ENCODE results near the gene C22orf23.

The C22orf23 gene

DNA sequence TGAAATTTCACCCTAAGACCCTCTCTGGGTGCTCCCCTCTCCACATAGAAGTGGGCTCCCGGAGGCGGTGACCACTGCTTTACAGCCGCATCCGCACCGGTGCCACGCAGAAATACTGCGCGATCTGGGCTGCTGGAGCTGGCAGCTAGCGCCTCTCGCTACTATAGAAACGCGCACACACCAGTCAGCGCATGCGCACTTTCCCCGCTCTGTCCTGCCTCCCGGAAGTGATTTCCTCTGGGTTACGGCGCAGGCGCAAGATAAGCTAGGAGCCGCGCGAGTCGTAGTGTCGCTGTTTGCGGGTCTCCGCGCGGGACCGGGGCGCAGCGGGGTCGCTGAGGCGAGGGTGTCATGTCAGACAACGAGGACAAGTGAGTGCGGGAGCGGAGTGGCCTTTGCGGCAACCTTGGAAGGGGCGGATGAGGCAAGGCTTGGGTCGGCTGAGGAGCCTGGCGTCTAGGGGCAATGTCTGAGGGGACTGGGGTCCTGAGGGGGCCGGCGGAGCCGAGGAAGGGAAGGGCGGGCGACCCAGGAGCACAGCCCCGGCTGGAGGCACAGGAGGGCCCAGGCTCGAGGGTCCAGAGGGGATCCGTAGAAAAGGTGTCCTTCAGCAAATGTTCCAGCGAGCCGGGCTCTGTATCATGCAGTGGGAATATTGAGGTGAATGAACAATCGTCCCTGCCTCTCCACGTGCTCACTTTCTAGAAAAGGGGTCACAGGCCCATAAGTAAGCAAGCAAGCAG is at the start of gene C22orf23, which contains the start of gene POLR2F:
Gene C22orf23, minus strand, starts transcription at position 165 of the 743 bp plus-strand sequence. CDS start 452 bp downstream, outside the sequence.
Gene POLR2F, plus strand, starts transcription at position 263 of the 743 bp plus-strand sequence. Its CDS starts 89 bp downstream, at position 352.
- TF ChIP-seq, protein P1, sequence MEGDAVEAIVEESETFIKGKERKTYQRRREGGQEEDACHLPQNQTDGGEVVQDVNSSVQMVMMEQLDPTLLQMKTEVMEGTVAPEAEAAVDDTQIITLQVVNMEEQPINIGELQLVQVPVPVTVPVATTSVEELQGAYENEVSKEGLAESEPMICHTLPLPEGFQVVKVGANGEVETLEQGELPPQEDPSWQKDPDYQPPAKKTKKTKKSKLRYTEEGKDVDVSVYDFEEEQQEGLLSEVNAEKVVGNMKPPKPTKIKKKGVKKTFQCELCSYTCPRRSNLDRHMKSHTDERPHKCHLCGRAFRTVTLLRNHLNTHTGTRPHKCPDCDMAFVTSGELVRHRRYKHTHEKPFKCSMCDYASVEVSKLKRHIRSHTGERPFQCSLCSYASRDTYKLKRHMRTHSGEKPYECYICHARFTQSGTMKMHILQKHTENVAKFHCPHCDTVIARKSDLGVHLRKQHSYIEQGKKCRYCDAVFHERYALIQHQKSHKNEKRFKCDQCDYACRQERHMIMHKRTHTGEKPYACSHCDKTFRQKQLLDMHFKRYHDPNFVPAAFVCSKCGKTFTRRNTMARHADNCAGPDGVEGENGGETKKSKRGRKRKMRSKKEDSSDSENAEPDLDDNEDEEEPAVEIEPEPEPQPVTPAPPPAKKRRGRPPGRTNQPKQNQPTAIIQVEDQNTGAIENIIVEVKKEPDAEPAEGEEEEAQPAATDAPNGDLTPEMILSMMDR (conservative IDR thresholded peaks at IDR 0.05; ENCODE audit: control insufficient read depth, insufficient read depth, low read depth, low read length) = no peak
- H3K4me3 ChIP-seq (ENCODE audit: control insufficient read depth, low read depth, low read length) = peak within 1 kb of the TSS; percentile 97
- peak; percentile 92 for DNase-seq (ENCODE audit: low read depth)

GRCh38 chr22:37999640-38000272 is 46.4 kb upstream of the C22orf23 start:
- DNase-seq (ENCODE audit: low read depth) = peak; percentile 57
- TF ChIP-seq, protein P1 (conservative IDR thresholded peaks at IDR 0.05; ENCODE audit: control insufficient read depth, insufficient read depth, low read depth, low read length) = no peak
- H3K4me3 ChIP-seq (ENCODE audit: control insufficient read depth, low read depth, low read length) = no peak overlapping the region

GRCh38 chr22:37999236-37999635 is 45.8 kb upstream of the C22orf23 start:
- TF ChIP-seq, protein P1 (conservative IDR thresholded peaks at IDR 0.05; ENCODE audit: control insufficient read depth, insufficient read depth, low read depth, low read length) = no peak
- DNase-seq (ENCODE audit: low read depth) = no peak
- no peak overlapping the region for H3K4me3 ChIP-seq (ENCODE audit: control insufficient read depth, low read depth, low read length)

DNA sequence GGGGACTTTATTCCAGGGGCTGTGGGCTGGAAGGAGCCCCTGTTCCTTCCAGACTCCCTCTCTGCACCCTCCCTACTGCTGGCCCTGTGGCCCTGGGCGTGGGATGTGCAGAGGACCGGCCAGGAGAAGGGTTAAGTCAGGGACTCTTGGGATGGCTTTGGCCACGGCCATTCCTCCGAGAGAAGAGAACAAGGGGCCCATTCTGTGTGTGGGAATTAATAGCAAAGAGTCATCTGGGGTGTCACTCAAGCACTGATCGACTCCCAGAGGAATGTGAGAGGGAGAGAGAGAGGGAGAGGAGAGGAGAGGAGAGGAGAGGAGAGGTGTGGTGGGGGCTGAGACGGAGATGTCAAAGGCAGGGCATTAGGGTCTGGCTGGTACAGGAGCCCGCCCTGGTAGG is 45.1 kb upstream of the C22orf23 start:
- TF ChIP-seq, protein P1 (conservative IDR thresholded peaks at IDR 0.05; ENCODE audit: control insufficient read depth, insufficient read depth, low read depth, low read length) = no peak
- DNase-seq (ENCODE audit: low read depth) = no peak
- H3K4me3 ChIP-seq (ENCODE audit: control insufficient read depth, low read depth, low read length) = no peak overlapping the region

GRCh38 chr22:37996515-37997246 is 43.3 kb upstream of the C22orf23 start:
- TF ChIP-seq, protein P1 (conservative IDR thresholded peaks at IDR 0.05; ENCODE audit: control insufficient read depth, insufficient read depth, low read depth, low read length) = no peak
- no peak overlapping the region for H3K4me3 ChIP-seq (ENCODE audit: control insufficient read depth, low read depth, low read length)

GRCh38 chr22:37996079-37996478 is 42.7 kb upstream of the C22orf23 start:
- TF ChIP-seq, protein P1 (conservative IDR thresholded peaks at IDR 0.05; ENCODE audit: control insufficient read depth, insufficient read depth, low read depth, low read length) = no peak
- no peak for DNase-seq (ENCODE audit: low read depth)
- H3K4me3 ChIP-seq (ENCODE audit: control insufficient read depth, low read depth, low read length) = no peak overlapping the region

More at GRCh38 chr22:37996515-37997246, 43.3 kb upstream of the C22orf23 start:
- no peak for DNase-seq (ENCODE audit: low read depth)

Data from fibroblast of mammary gland (primary cell).